NCI-H2196 treated with DMSO at 0.1 percent for 48 hours (cell line): ENCODE results near the gene SERTM2.

ENCODE experiments used
- DNase-seq: peaks from one replicate; lab custom pipeline; 2025; ENCODE audit not compliant: unreplicated experiment; lab: John Stamatoyannopoulos, UW

The SERTM2 gene

DNA sequence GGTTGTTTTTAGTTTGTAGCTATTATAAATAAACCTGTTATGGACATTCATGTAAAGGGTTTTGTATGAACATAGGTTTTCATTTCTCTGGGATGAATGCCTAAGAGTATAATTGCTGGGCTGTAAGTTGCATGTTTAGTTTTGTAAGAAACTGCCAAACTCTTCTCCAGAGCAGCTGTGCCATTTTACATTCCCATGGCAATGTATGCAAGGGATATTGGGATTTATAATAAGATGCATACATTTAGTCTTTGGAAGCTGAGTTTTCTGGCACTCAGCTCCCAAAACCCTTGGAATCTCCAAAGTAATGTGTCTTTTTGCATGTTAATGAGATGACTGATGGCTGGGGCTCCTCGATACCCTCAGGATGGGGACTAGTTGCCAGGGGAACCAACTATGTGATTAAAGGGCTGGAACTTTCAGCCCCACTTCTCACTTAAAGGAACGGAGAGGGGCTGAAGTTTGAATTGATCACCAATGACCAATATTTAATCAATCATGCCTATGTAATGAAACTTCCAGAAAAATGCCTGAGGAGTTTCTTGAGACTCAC lies 44.0 kb downstream of the SERTM2 start:
- no peak for DNase-seq

DNA sequence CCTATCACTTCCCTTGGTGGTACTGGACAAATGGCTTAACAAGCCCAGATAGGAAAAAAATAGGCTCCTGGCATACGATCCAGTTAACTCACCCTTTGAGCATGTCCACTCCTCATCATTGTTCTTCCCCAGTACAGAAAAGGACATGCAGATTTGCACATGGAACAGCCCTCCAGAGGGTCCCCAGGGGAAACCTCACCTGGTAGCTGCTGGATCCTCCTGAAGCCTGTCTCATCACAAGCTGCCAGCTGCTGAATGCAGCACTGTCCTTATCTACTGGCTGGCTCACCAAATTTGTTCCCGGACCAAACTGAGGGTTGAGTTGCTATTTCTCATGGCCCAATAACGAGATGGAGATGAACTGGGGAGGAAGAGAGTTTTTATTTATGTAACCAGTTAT lies 49.4 kb downstream of the SERTM2 start:
- DNase-seq = no peak

DNA sequence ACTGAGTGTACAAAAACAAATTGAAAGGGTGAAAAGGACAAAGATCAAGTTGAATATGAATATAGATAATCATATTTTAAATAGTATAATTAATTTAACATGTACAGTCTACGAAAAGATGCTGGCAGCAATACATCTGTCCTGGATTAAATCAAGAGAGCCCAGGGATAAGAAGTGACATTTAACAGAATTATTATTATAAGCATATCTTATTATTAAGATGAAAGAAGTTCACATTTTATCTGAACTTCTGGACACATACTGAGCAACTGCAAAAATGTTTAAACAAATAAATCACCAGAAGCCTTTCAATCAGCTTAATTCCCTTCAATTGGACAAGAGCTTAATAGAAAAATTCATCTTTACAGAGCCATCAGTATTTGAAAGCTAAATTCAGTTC lies 50.4 kb downstream of the SERTM2 start:
- no peak for DNase-seq

- DNase-seq = no peak
Measured at GRCh38 chrX:111567542-111568255, 56.3 kb downstream of the SERTM2 start.

DNA sequence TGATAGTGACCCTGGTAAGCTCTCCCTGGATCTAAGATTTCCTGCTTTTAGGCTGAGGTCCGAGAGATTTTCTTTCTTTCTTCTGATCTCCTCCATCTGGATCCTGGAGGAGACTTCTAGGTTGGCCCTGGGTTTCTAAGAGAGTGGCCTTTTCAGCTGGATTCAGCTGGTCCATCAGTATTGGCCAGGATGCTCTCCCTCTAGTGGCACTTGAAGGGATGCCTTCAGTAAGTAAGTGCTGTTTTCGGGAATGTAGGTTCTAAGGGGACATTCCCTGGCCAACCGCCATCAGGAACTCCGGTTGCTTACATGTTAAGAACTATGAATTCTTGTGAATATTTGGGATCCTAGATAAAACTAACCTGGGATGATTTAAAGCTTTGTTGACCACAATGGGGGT lies 56.9 kb downstream of the SERTM2 start:
- no peak for DNase-seq

- DNase-seq = no peak
Measured at GRCh38 chrX:111568817-111569216, 57.4 kb downstream of the SERTM2 start.
